WTC11 (cell line): ENCODE results near the gene GLYR1. TPM values are rescaled to one million over a fixed set of nuclear protein-coding genes. Genes with fewer than 3 reads are reported as not detected.
"Not testable (repeated sequence)": the region's sequence is repeated elsewhere in the genome, so short reads cannot be mapped to it uniquely, and the experiment has no call there.

Experiments used
- ATAC-seq: fragments of 200-7000 bp; cut with Tn5 transposase; 2 replicates; pipeline ENCODE4 v1.10.0; 2021; ENCODE audit warnings: mild to moderate bottlenecking, moderate library complexity
- CTCF ChIA-PET: fragments of 300-600 bp; sonication (Branson Sonifier 250); formaldehyde crosslinking; loops from one replicate; lab custom pipeline; 2021; ENCODE audit warnings: antibody characterized with exemption; lab: Charles Lee
- POLR2A ChIA-PET: fragments of 350-600 bp; sonication (Branson Sonifier 250); formaldehyde crosslinking; loops from one replicate; lab custom pipeline; 2021; ENCODE audit warnings: antibody characterized with exemption; lab: Charles Lee
- DNase-seq: peaks from one replicate; pipeline ENCODE4 v3.0.0; 2021; ENCODE audit warnings: low spot score
- H3K27ac Mint-ChIP-seq: 2 replicates; pipeline ENCODE4 v1.8.0; 2021; ENCODE audit warnings: mixed read lengths
- H3K27me3 Mint-ChIP-seq: 2 replicates; pipeline ENCODE4 v1.8.0; 2021; ENCODE audit warnings: low read depth, mild to moderate bottlenecking, moderate library complexity, mixed read lengths
- H3K36me3 Mint-ChIP-seq: 2 replicates; pipeline ENCODE4 v1.8.0; 2021; ENCODE audit warnings: mixed read lengths
- H3K4me1 Mint-ChIP-seq: 2 replicates; pipeline ENCODE4 v1.8.0; 2022; ENCODE audit warnings: mixed read lengths
- H3K4me3 Mint-ChIP-seq: 2 replicates; pipeline ENCODE4 v1.8.0; 2021; ENCODE audit warnings: mild to moderate bottlenecking, moderate library complexity, mixed read lengths
- H3K9me3 Mint-ChIP-seq: 2 replicates; pipeline ENCODE4 v1.8.0; 2021; ENCODE audit warnings: mixed read lengths
- CBFB ChIP-seq: sonication (generic); formaldehyde crosslinking; IDR thresholded peaks from 2 replicates; pipeline ENCODE4 v1.8.1; 2022; ENCODE audit warnings: mild to moderate bottlenecking, low read depth, missing genetic modification reagents
- ETV6 ChIP-seq: sonication (generic); formaldehyde crosslinking; IDR thresholded peaks from 2 replicates; pipeline ENCODE4 v1.8.1; 2022; ENCODE audit warnings: mild to moderate bottlenecking, missing genetic modification reagents
- FOXK1 ChIP-seq: sonication (generic); formaldehyde crosslinking; IDR thresholded peaks from 2 replicates; pipeline ENCODE4 v1.8.0; 2022; ENCODE audit warnings: mild to moderate bottlenecking, moderate library complexity, missing genetic modification reagents
- FOXP4 ChIP-seq: sonication (generic); formaldehyde crosslinking; IDR thresholded peaks from 2 replicates; pipeline ENCODE4 v1.8.0; 2022; ENCODE audit warnings: mild to moderate bottlenecking, missing genetic modification reagents
- GABPB1 ChIP-seq: sonication (generic); formaldehyde crosslinking; IDR thresholded peaks from 2 replicates; pipeline ENCODE4 v1.8.1; 2023; ENCODE audit warnings: mild to moderate bottlenecking, missing genetic modification reagents
- IRF1 ChIP-seq: sonication (generic); formaldehyde crosslinking; IDR thresholded peaks from 2 replicates; pipeline ENCODE4 v1.8.0; 2023; ENCODE audit warnings: missing genetic modification reagents
- JAZF1 ChIP-seq: fragments of 250-450 bp; sonication (Bioruptor Pico); IDR thresholded peaks from 2 replicates; pipeline ENCODE4 v1.9.0; 2021; ENCODE audit warnings: moderate library complexity, mild to moderate bottlenecking, inconsistent platforms
- PREB ChIP-seq: sonication (generic); formaldehyde crosslinking; IDR thresholded peaks from 2 replicates; pipeline ENCODE4 v1.8.1; 2022; ENCODE audit warnings: mild to moderate bottlenecking, missing genetic modification reagents, moderate library complexity, borderline replicate concordance
- SMAD4 ChIP-seq: sonication (generic); formaldehyde crosslinking; IDR thresholded peaks from 2 replicates; pipeline ENCODE4 v1.8.0; 2022; ENCODE audit warnings: mild to moderate bottlenecking, missing genetic modification reagents
- STAT6 ChIP-seq: sonication (generic); formaldehyde crosslinking; conservative IDR thresholded peaks from 2 replicates; pipeline ENCODE4 v1.8.1; 2023; ENCODE audit warnings: mild to moderate bottlenecking, low read depth, missing genetic modification reagents, moderate library complexity
- TEAD1 ChIP-seq: sonication (generic); formaldehyde crosslinking; IDR thresholded peaks from 2 replicates; pipeline ENCODE4 v1.8.0; 2022; ENCODE audit warnings: mild to moderate bottlenecking, missing genetic modification reagents
- USF1 ChIP-seq: sonication (generic); formaldehyde crosslinking; IDR thresholded peaks from 2 replicates; pipeline ENCODE4 v1.8.0; 2022; ENCODE audit warnings: mild to moderate bottlenecking, missing genetic modification reagents
- ZMAT4 ChIP-seq: fragments of 250-450 bp; sonication (Bioruptor Pico); IDR thresholded peaks from 2 replicates; pipeline ENCODE4 v1.9.0; 2021; ENCODE audit warnings: mild to moderate bottlenecking
- ZNF138 ChIP-seq: sonication (generic); formaldehyde crosslinking; conservative IDR thresholded peaks from 2 replicates; pipeline ENCODE4 v1.8.1; 2022; ENCODE audit warnings: mild to moderate bottlenecking, moderate library complexity, missing genetic modification reagents
- ZNF232 ChIP-seq: sonication (generic); formaldehyde crosslinking; IDR thresholded peaks from 2 replicates; pipeline ENCODE4 v1.8.0; 2022; ENCODE audit warnings: mild to moderate bottlenecking, missing genetic modification reagents
- ZNF396 ChIP-seq: fragments of 250-450 bp; sonication (Bioruptor Pico); IDR thresholded peaks from 2 replicates; pipeline ENCODE4 v1.8.0; 2021; ENCODE audit warnings: mild to moderate bottlenecking, moderate library complexity, borderline replicate concordance
- ZNF423 ChIP-seq: fragments of 250-450 bp; sonication (Bioruptor Pico); IDR thresholded peaks from 2 replicates; pipeline ENCODE4 v2.1.2; 2022; ENCODE audit warnings: mild to moderate bottlenecking, moderate library complexity
- total RNA-seq: library from RNA; stranded (reverse); gene quantifications from 3 replicates; pipeline ENCODE4 v1.2.3, GENCODE V29; 2021

Gene GLYR1
- total RNA-seq, 1 experiment from 2014 or later: 103 TPM

DNA sequence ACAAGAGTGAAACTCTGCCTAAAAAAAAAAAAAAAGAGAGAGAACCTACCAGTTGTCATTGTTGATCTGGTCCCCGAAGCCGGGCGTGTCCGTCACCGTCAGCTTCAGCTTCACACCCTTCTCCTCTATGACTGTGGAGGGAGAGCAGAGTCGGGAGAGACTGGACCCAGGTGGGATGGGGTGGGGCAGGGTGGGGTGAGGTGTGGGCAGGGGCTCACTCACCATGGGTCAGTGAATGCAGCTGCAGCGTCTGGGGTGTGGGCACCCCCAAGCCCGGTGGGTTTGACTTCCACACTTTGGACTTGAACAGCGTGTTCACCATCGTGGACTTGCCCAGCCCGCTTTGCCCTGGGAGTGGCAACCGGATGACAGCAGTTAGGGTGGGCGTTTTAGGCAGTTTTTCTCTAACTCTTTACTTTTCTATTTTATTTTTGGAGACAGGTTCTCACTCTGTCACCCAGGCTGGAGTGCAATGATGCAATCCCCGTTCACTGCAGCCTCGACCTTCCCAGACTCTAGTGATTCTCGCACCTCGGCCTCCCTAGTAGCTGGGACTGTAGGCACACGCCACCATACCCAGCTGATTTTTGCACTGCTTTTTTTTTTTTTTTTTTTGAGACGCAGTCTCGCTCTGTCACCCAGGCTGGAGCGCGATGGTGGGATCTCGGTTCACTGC lies 61.2 kb downstream of the GLYR1 start:
- Mint-ChIP-seq H3K27me3 (no peaks in the 10 kb centered on the region; the same call in 1 of the 2 replicates), H3K9me3 (no peaks in the 10 kb centered on the region), H3K4me3 (no peak overlapping the region), H3K4me1 (peaks cover 14% of the 10 kb centered on the region), H3K27ac (no peak overlapping the region), H3K36me3 (no peaks in the 10 kb centered on the region)
- POLR2A ChIA-PET: no interaction called here
- ATAC-seq (no peak), DNase-seq (no peak)
- TF ChIP-seq SMAD4 (CRISPR knock-in tag) (no peak), ZNF138 (CRISPR knock-in tag) (no peak), GABPB1 (no peak), USF1 (CRISPR knock-in tag) (no peak), TEAD1 (CRISPR knock-in tag) (no peak), FOXP4 (no peak), PREB (CRISPR knock-in tag) (no peak), CBFB (CRISPR knock-in tag) (no peak), ETV6 (CRISPR knock-in tag) (no peak), STAT6 (CRISPR knock-in tag) (no peak), ZNF396 (CRISPR knock-in tag) (no peak), FOXK1 (no peak), JAZF1 (CRISPR knock-in tag) (no peak), ZMAT4 (no peak), ZNF423 (CRISPR knock-in tag) (no peak), ZNF232 (CRISPR knock-in tag) (no peak), IRF1 (CRISPR knock-in tag) (no peak)
- CTCF ChIA-PET: no interaction called here

DNA sequence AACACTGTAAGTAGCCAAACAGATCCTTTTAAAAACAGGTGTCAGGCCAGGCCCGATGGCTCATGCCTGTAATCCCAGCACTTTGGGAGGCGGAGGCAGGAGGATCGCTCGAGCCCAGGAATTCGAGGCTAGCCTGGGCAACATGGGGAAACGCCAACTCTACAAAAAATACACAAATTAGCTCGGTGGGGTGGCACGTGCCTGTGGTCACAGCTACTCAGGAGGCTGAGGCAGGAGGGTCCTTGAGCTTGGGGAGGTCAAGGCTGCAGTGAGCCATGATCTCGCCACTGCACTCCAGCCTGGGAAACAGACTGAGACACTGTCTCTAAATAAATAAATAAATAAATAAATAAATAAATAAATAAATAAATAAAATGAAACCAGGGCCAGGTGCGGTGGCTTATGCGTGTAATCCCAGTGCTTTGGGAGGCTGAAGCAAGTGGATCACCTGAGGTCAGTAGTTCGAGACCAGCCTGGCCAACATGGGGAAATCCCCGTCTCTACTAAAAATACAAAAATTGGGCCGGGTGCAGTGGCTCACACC lies 62.6 kb downstream of the GLYR1 start:
- H3K36me3 Mint-ChIP-seq, H3K9me3 Mint-ChIP-seq, DNase-seq, ATAC-seq, POLR2A ChIA-PET, H3K27me3 Mint-ChIP-seq, H3K4me3 Mint-ChIP-seq, CTCF ChIA-PET: not testable (repeated sequence)
- peaks cover 14% of the 10 kb centered on the region for H3K4me1 Mint-ChIP-seq
- H3K27ac Mint-ChIP-seq: peak overlapping the region; percentile 45; the same call in 1 of the 2 replicates
